Activated CD8-positive, alpha-beta memory T cell treated with anti-CD3 and anti-CD28 coated beads, Interleukin-2, amount 10 ng/mL, durations not matched to agents 7 days and 5 days (primary cell): ENCODE measurements around the gene TYR. TPM values are rescaled to one million over a fixed set of nuclear protein-coding genes. Genes with fewer than 3 reads are reported as not detected.

Experiments used
- ATAC-seq: fragments of 150-1000 bp; cut with Tn5 transposase; one replicate; pipeline ENCODE4 v1.10.0; 2021; ENCODE audit warnings: moderate library complexity
- CTCF ChIA-PET: fragments of 350-600 bp; sonication (Branson Sonifier 250); formaldehyde crosslinking; loops from one replicate; lab custom pipeline; 2021; ENCODE audit warnings: antibody characterized with exemption; lab: Charles Lee
- DNase-seq: peaks from one replicate; pipeline ENCODE4 v3.0.0-alpha.2; 2020
- H3K27ac Mint-ChIP-seq: one replicate; pipeline ENCODE4 v1.8.0; 2021; ENCODE audit warnings: mild to moderate bottlenecking, mixed read lengths
- H3K27me3 Mint-ChIP-seq: one replicate; pipeline ENCODE4 v1.8.0; 2021; ENCODE audit warnings: mixed read lengths
- H3K36me3 Mint-ChIP-seq: one replicate; pipeline ENCODE4 v1.8.0; 2021; ENCODE audit warnings: mild to moderate bottlenecking, mixed read lengths
- H3K4me1 Mint-ChIP-seq: one replicate; pipeline ENCODE4 v1.8.0; 2021; ENCODE audit warnings: mixed read lengths
- H3K4me3 Mint-ChIP-seq: one replicate; pipeline ENCODE4 v1.8.0; 2021; ENCODE audit warnings: mild to moderate bottlenecking, moderate library complexity, mixed read lengths
- H3K9me3 Mint-ChIP-seq: one replicate; pipeline ENCODE4 v1.8.0; 2022; ENCODE audit warnings: low read depth, mixed read lengths
- total RNA-seq, 2 experiments: library from RNA; stranded (reverse); gene quantifications; one replicate each; pipeline ENCODE4 v1.2.3, GENCODE V29; 2021

Gene TYR
- total RNA-seq = not detected

DNA sequence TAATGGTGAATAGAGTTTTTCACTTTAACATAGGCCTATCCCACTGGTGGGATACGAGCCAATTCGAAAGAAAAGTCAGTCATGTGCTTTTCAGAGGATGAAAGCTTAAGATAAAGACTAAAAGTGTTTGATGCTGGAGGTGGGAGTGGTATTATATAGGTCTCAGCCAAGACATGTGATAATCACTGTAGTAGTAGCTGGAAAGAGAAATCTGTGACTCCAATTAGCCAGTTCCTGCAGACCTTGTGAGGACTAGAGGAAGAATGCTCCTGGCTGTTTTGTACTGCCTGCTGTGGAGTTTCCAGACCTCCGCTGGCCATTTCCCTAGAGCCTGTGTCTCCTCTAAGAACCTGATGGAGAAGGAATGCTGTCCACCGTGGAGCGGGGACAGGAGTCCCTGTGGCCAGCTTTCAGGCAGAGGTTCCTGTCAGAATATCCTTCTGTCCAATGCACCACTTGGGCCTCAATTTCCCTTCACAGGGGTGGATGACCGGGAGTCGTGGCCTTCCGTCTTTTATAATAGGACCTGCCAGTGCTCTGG, at the start of gene TYR:
Gene TYR (plus strand): TSS at position 185 of the 541 bp plus-strand sequence. CDS start 79 bp downstream, at position 264.
- Mint-ChIP-seq H3K4me1 (no peaks in the 10 kb centered on the region), H3K27me3 (no peaks in the 10 kb centered on the region), H3K9me3 (no peaks in the 10 kb centered on the region), H3K36me3 (no peaks in the 10 kb centered on the region), H3K4me3 (no peak within 1 kb of the TSS), H3K27ac (no peak within 1 kb of the TSS)
- DNase-seq (no peak), ATAC-seq (no peak)
- CTCF ChIA-PET = no interaction called here

DNA sequence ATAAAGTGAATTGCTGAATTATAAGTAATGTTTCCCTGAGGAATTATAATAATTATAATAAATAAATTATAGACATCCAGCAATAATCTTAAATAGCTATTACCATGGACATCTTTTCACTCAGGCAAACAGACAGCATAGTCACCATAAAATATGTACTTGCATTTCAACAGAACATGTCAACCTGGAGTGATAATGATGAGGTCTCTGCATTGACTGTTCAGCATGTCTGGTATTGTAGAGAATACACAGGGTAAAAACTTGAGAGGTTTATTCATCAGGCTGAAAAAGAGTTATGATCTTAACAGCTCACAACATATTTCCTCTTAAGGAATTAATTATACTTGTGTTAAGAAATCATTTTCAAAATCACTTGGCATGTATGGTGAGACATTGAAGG, 41.1 kb upstream of the TYR start:
- Mint-ChIP-seq H3K4me3 (no peak overlapping the region), H3K27me3 (no peaks in the 10 kb centered on the region), H3K9me3 (no peaks in the 10 kb centered on the region), H3K27ac (no peak overlapping the region), H3K36me3 (no peaks in the 10 kb centered on the region), H3K4me1 (no peaks in the 10 kb centered on the region)
- ATAC-seq = no peak
- no peak for DNase-seq
- CTCF ChIA-PET = no interaction called here

DNA sequence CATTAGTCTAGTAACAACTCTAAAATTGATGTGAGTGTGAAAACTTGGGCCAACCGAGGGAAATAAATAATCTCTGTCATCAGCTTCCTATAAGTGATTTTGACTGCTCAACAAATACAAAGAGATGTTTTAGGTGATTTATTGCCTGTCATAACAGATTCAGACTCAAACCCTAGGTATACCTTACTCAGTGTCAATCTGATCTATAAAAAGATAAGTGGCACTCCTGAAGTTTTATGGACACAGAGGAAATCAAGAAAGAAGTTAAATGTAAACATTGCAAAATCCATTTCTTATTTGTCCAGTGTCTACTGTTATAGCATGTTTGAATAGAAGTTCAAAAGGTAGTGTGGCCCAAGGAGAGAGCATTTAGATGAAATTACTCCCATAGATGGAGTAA, 30.4 kb upstream of the TYR start:
- ATAC-seq (no peak), DNase-seq (no peak)
- Mint-ChIP-seq H3K36me3 (no peaks in the 10 kb centered on the region), H3K9me3 (peaks cover 2% of the 10 kb centered on the region), H3K4me3 (no peak overlapping the region), H3K4me1 (no peaks in the 10 kb centered on the region), H3K27me3 (no peaks in the 10 kb centered on the region), H3K27ac (no peak overlapping the region)
- CTCF ChIA-PET = no interaction called here

DNA sequence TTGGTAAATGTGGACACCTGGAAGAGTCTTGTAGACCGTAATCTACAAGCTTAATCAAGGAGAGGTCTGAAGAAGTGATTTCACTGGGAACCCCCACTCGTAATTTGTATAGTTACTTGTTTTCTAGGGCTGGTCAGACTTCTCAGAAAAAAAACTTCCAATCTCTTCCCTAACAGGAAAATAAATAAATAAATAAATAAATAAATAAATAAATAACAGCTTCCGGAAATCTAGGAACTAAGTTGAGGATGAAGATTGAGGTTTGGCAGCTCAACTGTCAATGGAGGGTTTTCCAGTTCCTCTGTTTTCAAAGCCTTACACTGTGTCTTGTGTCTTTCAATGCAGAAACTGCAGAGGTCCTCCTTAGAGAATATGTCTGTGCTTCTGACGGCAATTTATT, 17.7 kb upstream of the TYR start:
- Mint-ChIP-seq H3K27me3 (no peaks in the 10 kb centered on the region), H3K27ac (no peak overlapping the region), H3K36me3 (no peaks in the 10 kb centered on the region), H3K9me3 (no peaks in the 10 kb centered on the region), H3K4me3 (no peak overlapping the region), H3K4me1 (no peaks in the 10 kb centered on the region)
- CTCF ChIA-PET = no interaction called here
- ATAC-seq = no peak
- no peak for DNase-seq

DNA sequence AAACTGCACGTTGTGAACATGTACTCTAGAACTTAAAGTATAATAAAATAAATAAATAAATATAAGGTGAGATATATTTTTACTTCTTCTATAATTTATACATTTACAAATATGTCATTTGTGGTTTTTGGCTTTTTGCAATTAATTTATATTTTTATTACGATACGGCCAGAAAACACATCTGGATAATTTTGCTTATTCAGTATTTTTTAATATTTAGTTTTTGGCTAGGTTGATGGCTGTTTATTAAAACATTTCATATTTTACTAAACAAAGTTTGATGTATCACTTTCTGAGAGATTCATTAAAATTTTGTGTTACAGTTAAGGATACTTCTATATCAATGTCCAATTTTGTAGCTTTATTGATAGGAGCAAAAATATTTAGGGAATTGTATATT, 15.7 kb upstream of the TYR start:
- Mint-ChIP-seq H3K4me3 (no peak overlapping the region), H3K4me1 (no peaks in the 10 kb centered on the region), H3K9me3 (no peaks in the 10 kb centered on the region), H3K27me3 (no peaks in the 10 kb centered on the region), H3K36me3 (no peaks in the 10 kb centered on the region), H3K27ac (no peak overlapping the region)
- CTCF ChIA-PET = no interaction called here
- ATAC-seq (no peak), DNase-seq (no peak)

DNA sequence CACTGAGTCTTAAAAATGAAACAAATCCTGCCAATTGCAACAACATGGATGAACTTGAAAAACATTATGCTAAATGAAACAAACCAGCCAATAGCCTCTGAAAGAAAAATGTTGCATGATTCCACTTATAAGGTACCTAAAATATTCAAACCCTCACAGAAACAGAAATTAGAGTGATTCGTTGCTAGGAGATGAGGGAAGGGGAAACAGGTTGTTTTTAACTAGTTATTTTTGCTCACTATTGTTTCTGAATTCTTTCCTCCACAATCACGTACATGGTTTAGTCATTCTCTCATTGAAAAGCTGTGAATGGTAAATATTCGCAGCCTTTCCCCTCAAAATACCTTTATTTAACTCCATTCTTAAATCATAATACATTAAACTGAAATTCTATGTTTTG, 14.0 kb upstream of the TYR start:
- no peaks in the 10 kb centered on the region for H3K9me3 Mint-ChIP-seq
- CTCF ChIA-PET = no interaction called here
- H3K4me3 Mint-ChIP-seq = no peak overlapping the region
- H3K4me1 Mint-ChIP-seq = no peaks in the 10 kb centered on the region
- DNase-seq (no peak), ATAC-seq (no peak)
- H3K36me3 Mint-ChIP-seq = no peaks in the 10 kb centered on the region
- H3K27me3 Mint-ChIP-seq = no peaks in the 10 kb centered on the region
- no peak overlapping the region for H3K27ac Mint-ChIP-seq

DNA sequence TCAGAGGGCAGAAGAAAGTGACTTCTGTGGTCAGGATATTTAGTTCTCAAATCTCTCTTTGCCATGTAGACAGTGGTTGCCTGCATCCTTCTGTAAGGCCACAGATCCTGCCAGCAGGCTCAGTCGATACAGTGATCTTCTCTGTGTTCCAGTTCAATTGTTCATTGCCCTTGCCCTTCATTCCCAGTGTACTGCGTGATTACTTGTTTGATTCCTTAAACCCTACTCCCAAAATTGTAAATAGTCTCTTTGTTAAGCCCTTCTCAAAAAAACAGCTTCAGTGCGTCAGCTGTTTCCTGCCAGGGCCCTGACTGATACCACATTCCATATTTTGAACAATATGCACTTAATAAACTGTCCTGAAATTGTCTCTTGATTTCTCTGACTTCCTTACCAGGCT, 9.3 kb upstream of the TYR start:
- Mint-ChIP-seq H3K4me3 (no peak overlapping the region), H3K9me3 (peaks cover 4% of the 10 kb centered on the region), H3K36me3 (no peaks in the 10 kb centered on the region), H3K4me1 (no peaks in the 10 kb centered on the region), H3K27ac (no peak overlapping the region), H3K27me3 (no peaks in the 10 kb centered on the region)
- ATAC-seq = no peak
- no peak for DNase-seq
- CTCF ChIA-PET = no interaction called here

DNA sequence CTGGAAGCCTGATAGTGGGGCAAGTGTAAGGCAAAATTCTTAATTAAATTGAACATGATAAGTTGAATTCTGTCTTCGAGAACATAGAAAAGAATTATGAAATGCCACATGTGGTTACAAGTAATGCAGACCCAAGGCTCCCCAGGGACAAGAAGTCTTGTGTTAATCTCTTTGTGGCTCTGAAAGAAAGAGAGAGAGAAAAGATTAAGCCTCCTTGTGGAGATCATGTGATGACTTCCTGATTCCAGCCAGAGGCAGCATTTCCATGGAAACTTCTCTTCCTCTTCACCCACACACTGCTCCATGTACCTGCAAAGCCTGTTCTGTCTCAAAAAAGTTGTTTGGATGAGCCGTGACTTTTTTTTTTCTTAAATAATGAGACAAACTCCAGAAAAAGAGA, 1.9 kb upstream of the TYR start:
- H3K4me1 Mint-ChIP-seq = no peaks in the 10 kb centered on the region
- CTCF ChIA-PET = no interaction called here

DNA sequence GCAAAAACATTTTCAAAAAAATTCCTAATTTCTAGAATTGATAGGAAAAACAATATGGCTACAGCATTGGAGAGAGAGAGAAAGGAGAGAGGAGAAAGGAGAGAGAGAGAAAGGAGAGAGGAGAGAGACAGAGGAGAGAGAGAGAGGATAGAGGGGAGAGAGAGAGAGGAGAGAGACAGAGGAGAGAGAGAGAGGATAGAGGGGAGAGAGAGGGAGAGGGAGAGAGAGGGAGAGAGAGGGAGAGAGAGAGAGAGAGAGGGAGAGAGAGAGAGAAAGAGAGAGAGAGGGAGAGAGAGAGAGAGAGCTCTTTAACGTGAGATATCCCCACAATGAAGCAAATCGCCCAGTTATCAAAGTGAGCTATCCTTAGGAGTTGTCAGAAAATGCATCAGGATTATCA, 737 bp upstream of the TYR start:
- ATAC-seq (no peak), DNase-seq (no peak)
- Mint-ChIP-seq H3K4me1 (no peaks in the 10 kb centered on the region), H3K4me3 (no peak overlapping the region), H3K27ac (no peak overlapping the region), H3K27me3 (no peaks in the 10 kb centered on the region), H3K36me3 (no peaks in the 10 kb centered on the region), H3K9me3 (no peaks in the 10 kb centered on the region)
- CTCF ChIA-PET = no interaction called here

More for the DNA sequence above, 1.9 kb upstream of the TYR start:
- H3K36me3 Mint-ChIP-seq = no peaks in the 10 kb centered on the region
- no peaks in the 10 kb centered on the region for H3K27me3 Mint-ChIP-seq
- H3K9me3 Mint-ChIP-seq = peaks cover 2% of the 10 kb centered on the region
- no peak overlapping the region for H3K4me3 Mint-ChIP-seq
- no peak overlapping the region for H3K27ac Mint-ChIP-seq
- ATAC-seq = no peak
- no peak for DNase-seq

DNA sequence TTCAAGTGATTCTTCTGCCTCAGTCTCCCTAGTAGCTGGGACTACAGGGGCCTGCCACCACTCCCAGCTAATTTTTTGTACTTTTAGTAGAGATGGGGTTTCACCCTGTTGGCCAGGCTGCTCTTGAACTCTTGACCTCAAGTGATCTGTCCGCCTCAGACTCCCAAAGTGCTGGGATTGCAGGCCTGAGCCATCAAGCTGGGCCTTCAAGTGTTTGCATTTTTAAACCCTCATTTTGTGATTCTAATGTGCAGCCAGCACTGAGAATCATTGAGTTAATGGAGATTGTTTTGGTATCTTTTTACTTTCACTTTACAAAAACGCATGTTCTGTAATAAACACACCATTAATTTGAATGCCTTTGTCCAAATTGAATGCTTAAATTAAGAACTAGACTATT, 3.4 kb downstream of the TYR start:
- Mint-ChIP-seq H3K9me3 (no peaks in the 10 kb centered on the region), H3K4me1 (no peaks in the 10 kb centered on the region), H3K36me3 (no peaks in the 10 kb centered on the region), H3K27me3 (no peaks in the 10 kb centered on the region), H3K27ac (no peak overlapping the region), H3K4me3 (no peak overlapping the region)
- DNase-seq (no peak), ATAC-seq (no peak)
- CTCF ChIA-PET = no interaction called here

DNA sequence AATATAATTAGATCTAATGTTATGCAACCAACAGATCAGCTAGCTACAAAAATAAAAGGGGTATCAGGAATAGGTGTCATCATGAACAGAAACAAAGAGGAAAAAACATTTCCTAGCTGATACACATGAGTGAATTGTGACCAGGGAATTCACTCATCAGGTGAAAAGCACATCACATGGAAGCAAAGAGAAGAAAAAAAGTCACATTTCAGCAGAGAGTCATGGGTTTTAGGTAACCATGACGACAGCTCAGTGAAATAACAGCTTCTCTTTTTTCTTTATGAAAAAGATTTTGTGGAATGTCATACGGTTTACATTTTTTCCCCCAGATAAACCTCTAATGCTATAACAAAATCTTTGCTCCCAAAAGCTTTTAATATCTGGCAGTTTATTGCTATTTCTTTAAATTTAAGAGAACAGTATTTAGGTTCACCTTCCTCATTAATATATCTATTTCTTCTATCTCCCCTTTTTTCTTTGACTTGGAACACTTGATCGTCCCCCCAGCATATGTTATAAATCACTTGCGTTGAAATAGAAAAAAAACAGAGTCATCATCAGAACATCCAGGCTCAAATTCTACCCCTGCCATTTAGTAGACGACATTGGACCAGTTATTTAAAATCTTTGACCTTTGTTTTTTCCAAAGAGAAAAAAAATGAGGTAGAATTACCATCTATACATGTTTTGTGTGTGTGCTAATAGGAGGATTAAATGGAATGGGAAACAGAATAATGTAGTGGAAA, 5.3 kb downstream of the TYR start:
- Mint-ChIP-seq H3K4me1 (no peaks in the 10 kb centered on the region), H3K36me3 (no peaks in the 10 kb centered on the region), H3K4me3 (no peak overlapping the region), H3K27ac (no peak overlapping the region), H3K9me3 (no peaks in the 10 kb centered on the region), H3K27me3 (no peaks in the 10 kb centered on the region)
- CTCF ChIA-PET = no interaction called here
- DNase-seq (no peak), ATAC-seq (no peak)

DNA sequence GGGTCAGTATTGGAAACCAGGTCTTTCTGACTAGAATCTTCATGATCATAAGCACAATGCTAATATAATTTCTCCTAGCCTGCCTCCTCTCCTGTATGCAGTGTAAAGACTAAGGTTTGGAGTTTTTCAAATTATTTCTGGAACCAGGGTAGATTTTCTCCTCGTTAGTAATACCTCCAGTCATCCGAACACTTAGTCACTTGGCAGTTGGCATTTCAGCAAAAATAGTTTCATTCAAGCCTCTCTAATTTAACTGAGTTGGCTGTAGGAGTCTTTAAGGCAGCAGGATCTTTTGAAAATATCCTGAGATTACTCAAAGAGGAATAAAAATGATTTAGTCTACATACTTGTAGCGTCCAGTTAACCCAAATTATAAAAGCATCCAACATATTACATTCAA, 6.3 kb downstream of the TYR start:
- Mint-ChIP-seq H3K4me3 (no peak overlapping the region), H3K27ac (no peak overlapping the region), H3K36me3 (no peaks in the 10 kb centered on the region), H3K27me3 (no peaks in the 10 kb centered on the region), H3K4me1 (no peaks in the 10 kb centered on the region), H3K9me3 (no peaks in the 10 kb centered on the region)
- CTCF ChIA-PET = no interaction called here
- DNase-seq (no peak), ATAC-seq (no peak)

DNA sequence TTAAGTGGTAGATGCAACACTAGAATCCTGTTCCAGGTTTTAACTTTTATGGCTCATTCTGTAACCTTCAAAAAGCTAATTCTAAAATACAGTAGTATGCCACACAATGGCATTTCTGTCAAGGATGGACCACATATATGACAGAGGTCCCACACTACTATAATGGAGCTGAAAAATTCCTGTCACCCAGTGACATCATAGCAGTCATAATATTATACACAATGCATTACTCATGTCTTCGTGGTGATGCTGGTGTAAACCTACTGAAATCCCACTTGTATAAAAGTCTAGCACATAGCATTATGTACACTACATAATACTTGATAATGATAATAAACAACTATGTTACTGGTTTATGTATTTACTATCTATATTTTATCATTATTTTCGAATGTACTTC, 12.1 kb downstream of the TYR start:
- Mint-ChIP-seq H3K27me3 (no peaks in the 10 kb centered on the region), H3K36me3 (no peaks in the 10 kb centered on the region), H3K27ac (no peak overlapping the region), H3K4me3 (no peak overlapping the region), H3K4me1 (no peaks in the 10 kb centered on the region), H3K9me3 (no peaks in the 10 kb centered on the region)
- DNase-seq (no peak), ATAC-seq (no peak)
- CTCF ChIA-PET = no interaction called here

DNA sequence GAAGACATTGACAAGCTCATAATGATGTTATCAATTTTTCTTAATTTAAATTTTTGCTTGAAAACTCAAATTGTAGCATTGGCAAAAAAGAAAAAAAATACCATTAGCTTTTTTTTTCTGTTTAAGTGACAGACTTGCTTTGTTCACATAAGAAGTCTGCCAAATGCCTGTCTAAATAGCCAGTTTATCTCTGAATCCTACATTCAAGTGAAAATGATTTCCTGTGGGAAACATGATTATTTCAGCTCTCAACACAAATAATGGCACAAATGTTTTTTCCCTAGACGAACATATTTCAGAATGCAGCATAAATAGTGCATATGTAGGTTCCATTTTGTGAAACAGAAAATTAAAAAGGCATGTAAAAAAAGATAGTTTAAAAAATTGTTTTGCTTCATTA, 23.5 kb downstream of the TYR start:
- no peak for ATAC-seq
- Mint-ChIP-seq H3K4me3 (no peak overlapping the region), H3K27me3 (no peaks in the 10 kb centered on the region), H3K4me1 (no peaks in the 10 kb centered on the region), H3K9me3 (no peaks in the 10 kb centered on the region), H3K27ac (no peak overlapping the region), H3K36me3 (no peaks in the 10 kb centered on the region)
- no peak for DNase-seq
- CTCF ChIA-PET = no interaction called here
